NCI-H1417 (cell line): ENCODE results near the gene FBXO38.
"Not testable (repeated sequence)": the region's sequence is repeated elsewhere in the genome, so short reads cannot be mapped to it uniquely, and the experiment has no call there.

Experiments used
- DNase-seq, 3 experiments: peaks; one replicate each; lab custom pipeline; 2025; lab: John Stamatoyannopoulos, UW

The FBXO38 gene

DNA sequence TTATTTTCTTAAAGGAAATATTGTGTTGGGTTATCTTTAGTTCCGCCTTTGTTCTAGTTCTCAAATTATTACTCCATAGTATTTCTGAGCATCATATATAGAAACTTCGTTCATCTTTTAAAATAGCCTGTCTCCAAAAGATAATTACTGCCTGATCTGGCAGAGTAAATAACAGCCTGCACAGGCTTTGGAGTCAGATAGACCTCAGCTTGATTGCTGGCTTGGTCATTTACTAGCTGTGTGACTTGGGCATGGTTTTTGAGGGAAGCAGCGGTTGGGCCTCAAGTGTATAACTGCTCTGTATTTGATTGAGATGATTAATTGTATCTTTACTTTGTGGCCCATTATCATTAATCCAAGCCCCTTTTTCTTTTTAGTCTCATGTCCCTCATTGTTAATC, 50.1 kb downstream of the FBXO38 start:
- DNase-seq, result peak in 1 of 3 experiments; percentile 15

DNA sequence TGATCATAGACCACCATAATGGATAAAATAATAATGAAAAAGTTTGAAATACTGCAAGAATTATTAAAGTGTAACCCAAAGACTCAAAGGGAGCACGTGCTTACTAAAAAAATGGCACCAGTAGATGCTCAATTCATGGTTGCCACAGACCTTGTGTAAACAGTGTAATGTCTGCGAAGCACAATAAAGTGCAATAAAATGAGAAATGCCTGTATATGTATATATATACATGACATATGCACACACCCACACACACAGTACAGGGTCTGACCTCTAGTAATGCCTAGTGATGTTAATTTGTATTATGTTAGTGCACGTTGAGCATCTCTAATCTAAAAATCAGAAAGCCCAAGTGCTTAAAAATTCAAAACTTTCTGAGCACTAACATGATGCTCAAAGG, 52.3 kb downstream of the FBXO38 start:
- DNase-seq, result no peak

DNA sequence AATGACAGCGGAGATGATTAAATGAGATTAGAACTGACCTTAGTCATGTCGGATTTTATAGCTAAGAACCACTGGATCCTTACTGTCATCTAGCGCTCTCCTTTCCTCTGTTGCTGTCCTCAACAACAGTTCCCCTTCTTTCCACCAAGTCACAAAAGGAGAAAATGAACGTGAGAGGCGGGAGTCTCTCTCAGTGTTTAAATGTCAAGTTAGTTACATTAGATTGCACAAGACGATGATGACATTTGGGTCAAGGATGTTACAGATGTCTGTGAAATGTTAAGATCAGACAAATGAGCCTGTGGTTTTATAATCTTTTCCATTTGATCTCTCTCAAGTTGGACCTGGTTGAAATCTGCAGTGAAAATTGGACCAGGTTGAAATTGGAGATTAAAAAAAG, 53.5 kb downstream of the FBXO38 start:
- DNase-seq, result no peak

DNA sequence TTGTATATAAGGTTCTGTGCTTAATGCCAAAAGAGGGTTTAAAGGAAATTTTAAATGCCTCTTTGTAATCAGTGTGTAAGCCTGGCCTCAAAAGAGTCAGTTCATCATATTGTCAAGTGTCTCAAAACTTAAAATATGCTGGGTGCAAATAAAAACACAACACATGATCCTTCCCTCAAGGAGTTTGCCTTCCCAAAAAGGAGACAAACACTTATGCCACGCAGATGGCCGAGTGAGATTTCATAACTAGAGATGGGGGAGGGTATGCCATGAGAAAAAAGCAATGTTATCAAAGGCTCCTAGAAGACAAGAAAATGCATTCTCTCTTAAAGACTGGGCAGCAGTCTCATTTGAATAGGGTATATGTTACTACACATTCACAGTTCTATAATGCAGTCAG, 55.2 kb downstream of the FBXO38 start:
- DNase-seq, result no peak

DNA sequence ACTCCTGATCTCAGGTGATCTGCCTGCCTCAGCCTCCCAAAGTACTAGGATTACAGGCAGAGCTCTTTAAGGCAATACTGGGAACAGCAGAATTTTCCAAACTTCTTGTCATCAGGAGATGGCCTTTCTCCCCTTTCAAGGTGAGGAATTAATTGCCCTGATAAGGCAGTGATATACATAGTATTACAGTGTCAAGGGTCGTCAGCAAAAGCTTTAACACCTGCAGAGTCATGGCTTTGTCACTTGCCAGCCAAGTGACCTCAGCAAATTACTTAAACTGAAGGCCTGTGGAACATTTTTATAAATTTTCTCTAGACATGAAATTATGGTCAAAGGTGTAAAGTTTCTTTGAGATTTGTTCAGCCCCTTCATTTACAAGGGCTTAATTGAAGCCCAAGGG, 59.5 kb downstream of the FBXO38 start:
- DNase-seq, result no peak

DNA sequence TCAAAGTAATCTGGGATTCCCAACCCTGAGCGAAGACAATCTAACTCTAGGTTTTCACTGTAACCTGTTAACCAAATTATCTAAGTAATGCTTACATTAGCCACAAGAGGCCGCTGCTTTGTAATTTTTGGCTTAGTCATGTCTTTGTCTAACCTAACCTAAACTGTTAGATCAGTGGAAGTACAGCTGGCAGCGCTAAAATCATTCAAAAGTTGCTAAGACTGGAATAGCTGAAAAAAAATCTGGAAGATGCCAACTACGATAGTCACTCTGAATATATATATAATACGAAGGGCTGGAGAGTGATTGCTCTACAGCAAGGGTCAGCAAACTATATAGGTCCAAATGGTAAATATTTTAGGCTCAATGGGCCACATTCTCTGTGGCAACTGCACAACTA, 60.2 kb downstream of the FBXO38 start:
- peak; percentile 13 to 79 (median 76) for DNase-seq

DNA sequence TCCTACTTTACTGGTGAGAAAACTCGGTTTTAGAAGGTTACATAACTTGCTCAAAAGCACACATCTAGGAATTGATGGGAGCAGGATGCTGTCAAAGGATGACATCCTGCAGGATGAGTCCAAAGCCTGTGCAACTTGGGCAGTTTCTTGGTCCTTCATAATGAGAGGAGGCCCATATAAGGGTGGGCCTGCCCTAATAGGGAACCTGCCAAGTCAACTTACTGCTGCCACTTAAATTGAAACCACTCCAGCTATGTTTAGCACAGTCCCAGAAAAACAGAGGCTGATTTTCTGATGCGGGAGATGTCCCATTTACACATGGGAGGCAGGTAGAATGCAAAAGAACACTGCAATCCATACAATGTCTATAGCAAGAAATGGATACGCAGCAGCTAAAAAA, 61.8 kb downstream of the FBXO38 start:
- no peak for DNase-seq

DNA sequence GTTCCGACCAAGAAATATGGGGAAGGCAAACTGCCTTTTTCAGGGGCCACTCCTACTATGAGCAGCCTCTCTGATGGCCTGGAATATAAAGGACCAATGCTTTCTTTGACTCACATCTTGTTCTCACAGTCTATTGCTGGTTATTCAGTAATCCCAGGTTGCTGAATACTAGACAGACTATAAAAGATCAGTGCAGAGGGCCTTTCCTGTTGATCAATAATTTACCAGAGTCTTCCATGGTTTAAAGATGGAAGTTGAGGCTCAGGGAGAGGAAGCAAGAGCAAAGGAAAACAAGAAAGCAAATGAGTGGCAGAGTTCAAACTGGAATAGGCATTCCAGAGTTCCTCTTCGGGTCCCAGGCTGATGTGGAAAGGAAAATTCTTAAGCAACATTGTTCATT, 62.9 kb downstream of the FBXO38 start:
- no peak for DNase-seq

DNA sequence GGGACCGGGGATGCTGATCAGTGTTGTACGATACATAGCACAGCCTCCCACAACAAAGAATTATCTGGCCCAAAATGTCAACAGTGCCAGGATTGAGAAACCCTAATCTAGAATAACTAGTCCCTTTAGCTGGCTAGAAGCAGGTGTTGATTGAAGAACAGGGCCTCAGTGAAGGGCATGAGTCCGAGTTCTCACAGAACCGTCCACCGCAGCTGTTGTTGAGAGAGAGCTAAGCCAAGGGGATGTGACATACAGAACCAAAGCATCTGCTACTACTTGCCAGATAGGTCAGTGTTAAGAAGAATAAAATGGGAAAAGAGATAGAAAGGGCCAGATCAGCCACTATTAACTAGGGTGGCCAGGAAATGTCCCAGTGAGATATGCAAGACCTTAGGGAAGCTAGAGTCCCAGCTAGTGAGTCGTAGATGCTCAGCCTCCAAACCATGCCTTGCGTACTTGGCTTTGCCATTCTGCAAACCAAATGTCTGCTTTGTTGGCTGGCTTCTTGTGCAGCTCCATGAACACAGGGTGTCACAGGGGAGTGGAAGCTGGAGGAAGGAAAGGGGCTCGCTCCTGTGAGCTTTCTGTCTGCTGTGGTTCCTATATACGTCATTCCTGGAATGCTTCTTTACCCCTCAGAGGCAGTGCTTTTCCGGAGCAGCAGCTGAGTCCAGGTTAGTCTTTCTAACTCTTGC, 68.9 kb downstream of the FBXO38 start:
- no peak for DNase-seq

DNA sequence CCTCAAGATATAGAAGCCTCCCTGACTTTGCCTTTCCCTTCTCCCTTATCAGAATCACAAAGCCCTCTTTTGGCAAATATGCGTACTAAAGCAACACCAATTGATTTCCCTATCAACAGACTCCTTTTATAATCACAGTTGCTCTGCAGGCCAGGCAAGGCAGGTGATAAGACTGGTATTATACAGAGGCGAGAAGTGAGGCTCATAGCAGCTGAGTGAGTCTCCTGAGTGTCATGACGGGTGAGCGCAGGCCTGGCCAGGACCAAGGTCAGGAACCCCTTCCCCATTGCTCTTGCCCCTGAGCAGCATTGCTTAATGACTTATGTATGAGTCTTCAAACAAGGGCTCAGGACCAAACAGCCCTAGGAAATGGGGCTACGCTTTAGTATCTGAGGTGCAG, 70.8 kb downstream of the FBXO38 start:
- no peak for DNase-seq

DNA sequence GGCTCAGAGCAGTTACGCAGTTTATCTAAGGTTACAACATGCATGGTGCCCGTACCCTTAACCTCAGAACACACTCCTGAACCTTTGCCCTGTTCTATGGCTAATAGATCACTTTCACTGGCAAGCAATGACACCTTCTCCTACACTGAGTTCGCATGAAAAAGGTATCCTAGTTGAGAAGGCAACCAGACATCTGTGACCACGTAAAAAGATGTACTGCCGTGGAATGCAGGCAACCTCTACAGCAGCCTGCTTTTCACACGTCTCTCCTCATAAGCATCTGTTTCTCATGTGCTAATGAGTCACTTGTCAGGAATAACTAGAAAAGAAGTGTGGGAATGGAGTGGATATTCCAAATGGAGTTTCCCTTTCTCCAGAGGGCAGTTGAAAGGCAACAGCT, 71.4 kb downstream of the FBXO38 start:
- DNase-seq, result no peak

DNA sequence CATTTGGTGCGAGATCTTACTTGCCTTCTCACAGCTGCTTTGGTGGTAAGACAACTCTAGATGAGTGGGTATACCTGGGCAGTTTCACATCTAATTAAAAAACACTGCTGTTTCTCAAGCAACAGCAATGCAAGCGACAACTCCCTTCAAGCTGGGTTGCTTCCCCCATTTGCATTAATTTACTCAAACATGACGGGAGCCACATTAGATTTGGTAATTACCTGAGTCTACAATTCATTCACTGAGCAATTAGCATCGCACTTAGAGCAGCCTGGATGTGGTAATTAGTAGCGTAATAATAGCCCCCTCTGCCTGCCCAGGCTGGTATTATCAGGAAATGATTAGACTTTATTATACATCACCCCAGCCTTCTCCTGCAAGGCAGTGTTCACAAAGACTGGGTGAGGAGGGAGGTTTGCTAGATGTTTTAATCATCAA, 73.4 kb downstream of the FBXO38 start:
- peak in 2 of 3 experiments; percentile 73 to 93 for DNase-seq

DNA sequence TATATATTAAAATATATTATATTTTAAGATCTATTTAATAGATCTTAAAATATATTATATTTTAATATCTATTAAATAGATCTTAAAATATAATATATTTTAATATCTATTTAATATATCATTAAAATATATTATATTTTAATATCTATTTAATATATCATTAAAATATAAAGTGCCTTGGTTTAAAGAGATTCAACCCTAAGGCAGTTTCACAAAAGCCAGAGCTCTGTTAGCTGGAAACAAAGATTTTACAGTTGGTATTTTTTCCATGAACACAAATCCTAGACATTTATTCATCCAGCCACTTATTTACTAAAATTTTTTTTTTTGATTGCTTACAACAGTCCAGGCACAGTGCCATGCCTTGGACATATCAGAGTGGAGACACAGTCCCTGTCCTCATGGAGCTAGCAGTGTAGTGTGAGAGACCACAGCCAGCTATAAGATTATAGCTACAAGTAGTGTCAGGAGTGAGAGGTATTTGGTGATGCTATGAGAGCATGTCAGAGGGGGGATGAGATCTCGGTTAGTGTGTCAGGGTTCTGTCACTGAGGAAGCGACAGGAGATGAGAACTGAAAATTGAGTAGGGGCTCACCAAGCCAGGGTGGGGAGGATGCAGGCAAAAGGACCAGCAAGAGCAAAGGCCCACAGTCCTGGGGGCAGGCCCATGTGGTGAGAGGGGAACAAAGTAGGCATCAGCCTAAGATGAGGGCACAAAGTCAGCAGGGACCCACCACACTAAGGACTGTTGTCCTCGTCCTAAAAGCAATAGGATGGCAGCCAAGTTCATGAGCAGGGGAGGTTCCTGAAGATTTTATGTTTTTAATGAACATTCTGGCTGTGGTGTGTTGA, 74.5 kb downstream of the FBXO38 start:
- DNase-seq, result peak in 1 of 3 experiments; percentile 16

DNA sequence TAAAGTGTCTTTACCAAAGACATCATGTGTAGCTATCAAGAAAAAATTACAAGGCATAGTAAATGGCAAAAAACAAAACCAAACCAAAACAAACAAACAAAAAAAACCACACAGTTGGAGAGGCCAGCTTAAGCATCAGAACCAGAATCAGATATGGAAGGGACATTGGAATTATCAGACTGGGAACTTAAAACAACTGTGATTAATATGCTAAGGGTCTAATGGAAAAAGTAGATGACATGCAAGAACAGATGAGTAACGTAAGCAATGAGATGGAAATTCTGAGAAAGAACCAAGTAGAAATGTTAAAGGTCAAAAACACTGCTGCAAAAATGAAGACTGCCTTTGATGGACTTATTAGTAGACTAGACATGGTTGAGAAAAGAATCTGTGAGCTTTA, 75.9 kb downstream of the FBXO38 start:
- no peak for DNase-seq

DNA sequence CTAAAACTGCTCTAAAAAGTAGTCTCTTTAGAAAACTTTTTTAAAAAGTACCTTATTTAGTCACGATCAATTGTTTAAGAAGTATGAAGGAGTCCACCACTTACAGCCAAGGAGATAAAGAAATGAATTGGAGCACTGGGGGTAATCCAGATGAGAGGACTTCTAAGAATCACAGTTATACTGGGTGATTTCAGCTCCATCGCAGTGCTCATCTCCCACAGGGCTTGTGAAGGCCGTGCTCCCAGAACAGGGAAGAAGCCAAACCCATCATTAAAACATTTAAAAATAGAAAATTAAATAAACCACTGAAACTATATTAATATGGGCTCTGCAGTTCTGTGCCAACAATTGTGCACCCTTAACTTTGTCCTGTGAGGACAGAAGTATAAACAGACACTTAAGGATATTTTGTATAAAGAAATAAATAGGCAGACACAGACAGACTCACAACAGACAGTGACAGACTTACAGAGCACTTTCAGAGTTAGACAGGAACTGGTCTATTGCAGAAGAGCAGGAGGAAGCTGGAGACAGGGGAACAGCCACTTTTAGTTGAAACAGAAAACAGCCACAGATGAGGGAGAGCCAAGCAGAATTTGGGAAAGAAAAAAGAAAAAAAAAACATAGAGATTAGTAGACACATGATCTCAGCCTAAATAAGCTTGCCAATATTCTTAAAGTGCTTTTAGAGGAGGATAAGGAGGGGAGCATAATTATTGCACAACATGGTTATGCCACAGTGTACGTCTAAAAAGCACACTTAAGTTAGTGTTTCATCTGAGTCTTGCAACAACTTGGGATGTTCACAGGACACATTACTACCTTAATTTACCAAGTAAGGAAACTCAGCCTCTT, 81.8 kb downstream of the FBXO38 start:
- peak in 1 of 3 experiments; percentile 21 for DNase-seq

DNA sequence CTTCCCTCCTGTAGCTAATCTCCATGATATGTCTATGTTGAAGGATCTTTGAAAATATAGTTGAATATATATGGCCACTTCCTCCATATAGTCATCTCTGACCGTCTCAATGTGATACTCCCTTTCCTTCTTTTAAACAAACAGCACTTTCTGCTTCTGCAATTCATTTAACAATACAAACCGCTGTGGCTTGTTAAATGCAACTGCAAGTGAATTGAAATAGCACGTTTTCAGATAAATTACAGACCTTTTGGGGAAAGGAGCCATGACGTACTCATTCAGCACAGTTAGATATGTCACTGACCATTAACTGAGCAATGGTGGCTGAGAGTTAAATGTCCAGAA, 82.5 kb downstream of the FBXO38 start:
- no peak for DNase-seq

DNA sequence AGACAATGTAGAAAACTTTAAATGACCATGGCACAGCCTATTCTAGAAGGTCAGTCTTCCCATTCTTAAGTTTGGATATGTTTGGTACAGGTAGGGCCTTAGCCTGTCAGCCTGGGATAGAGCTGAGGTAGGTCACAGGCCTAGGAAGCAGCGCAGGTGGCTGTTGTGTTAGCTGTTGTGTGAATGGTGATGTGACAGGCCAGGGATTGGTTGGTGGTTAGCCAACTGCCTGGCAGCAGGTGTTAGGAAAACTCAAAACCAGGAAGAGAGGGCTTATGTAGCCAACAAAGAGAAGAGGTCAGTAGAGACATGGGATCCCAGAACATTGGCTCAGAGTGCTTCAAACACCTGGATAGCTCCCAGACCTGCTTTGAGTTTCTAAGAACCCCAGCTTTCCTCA, 84.2 kb downstream of the FBXO38 start:
- DNase-seq, result no peak

DNA sequence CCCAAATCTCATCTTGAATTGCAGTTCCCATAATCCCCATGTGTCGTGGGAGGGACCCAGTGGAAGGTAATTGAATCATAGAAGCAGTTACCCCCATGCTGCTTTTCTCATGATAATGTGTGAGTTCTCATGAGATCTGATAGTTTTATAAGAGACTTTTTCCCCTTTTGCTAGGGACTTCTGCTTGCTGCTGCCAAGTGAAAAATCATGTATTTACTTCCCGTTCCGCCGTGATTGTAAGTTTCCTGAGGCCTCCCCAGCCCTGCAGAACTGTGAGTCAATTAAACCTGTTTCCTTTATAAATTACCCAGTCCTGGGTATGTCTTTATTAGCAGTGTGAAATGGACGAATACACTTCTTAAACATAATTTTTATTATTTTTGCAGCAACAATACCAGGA, 85.0 kb downstream of the FBXO38 start:
- DNase-seq, result not testable (repeated sequence)

DNA sequence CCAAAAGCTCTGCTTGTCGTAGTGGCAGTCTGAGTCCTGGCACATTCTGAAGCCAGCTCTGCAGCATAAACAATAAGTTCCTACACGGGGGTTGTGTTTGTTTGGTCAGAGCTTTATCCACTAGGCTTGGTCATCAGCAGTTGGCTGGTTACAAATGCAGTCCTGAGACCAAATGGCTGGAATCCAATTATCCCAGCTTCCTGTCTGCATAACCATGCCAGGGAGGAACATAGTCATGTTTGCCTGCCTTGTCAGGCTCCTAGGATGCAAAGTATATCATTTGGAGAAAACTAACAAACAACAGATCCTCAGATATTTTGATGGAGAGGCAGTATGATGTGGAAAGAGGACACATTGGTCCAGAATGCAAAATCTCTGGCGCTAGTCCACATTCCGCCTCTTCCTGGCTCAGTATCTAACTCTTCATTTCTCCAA, 85.8 kb downstream of the FBXO38 start:
- DNase-seq, result no peak

DNA sequence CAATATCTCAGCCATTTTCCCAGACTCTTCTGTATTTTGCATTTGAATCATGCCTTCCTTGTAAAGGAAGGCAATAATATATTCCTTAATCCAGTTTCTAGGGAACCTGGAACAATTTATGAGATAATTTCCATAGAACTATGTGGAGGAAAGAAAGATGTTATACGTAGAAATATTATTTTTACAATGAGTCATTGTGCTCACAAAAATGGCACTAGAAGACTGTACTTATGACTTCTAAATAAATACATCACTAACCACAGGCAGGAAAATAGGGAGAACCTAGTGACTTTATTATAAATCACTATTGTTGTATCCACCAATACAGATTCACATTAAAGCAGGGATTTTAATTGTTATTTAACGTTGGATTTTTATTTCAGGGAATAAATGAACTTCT, 87.6 kb downstream of the FBXO38 start:
- no peak for DNase-seq

DNA sequence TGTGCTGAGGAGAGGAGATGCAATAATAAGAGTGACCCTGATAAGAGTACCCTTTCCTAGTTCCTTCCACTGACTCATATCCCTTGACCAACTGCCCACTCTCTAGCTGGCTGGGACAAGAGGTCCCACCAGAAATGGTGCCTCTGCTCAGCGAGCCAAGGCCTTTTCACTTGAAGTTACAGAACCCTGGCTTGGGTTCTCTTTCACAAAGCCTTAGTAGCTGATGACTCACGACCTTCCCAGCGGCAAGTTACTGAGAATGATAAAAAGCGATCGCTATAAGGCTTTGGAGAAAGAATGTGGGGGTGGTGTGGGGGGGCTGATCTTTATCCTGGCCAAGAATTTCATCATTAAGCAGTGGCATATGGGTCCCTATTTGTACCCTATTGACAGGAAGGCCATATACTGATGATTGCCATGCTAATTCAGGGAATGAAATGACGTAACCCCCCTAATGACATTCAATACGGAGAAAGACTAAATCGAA, 90.3 kb downstream of the FBXO38 start:
- DNase-seq, result no peak

DNA sequence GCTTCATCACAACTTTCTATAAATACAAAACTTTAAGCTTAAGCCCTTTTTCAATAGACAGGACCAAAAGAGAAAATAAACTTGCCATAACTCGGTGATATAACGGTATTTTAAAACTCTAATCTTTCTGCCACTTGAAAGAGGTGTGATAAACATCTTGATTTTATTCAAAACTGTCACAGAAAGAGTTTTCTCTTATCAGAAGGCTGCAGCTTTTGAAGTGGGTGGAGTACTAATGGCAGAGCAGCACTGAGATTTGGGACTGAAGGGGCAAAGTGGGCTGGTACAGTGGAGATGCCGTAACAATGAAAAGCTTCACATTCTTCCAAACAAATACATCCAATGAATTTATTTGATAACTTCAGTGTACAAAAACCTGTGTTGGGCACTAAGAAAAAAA, 92.5 kb downstream of the FBXO38 start:
- DNase-seq, result no peak
